Panc1 (cell line): ENCODE results near the gene PLCXD1. TPM values are rescaled to one million over a fixed set of nuclear protein-coding genes. Genes with fewer than 3 reads are reported as not detected.

ENCODE experiments used
- ATAC-seq: fragments of 200-7000 bp; cut with Tn5 transposase; 2 replicates; pipeline ENCODE4 v1.9.1; 2020; ENCODE audit warnings: mild to moderate bottlenecking, moderate library complexity
- BruUV-seq: library from RNA; stranded (reverse); fragments of 400-500 nt; replicated peaks from 2 replicates; lab custom pipeline; 2021; lab: Mats Ljungman, UMichigan
- CTCF ChIA-PET: fragments of 300-600 bp; sonication (Branson Sonifier 250); formaldehyde crosslinking; loops from one replicate; lab custom pipeline; 2022; ENCODE audit warnings: antibody characterized with exemption; lab: Charles Lee
- POLR2A ChIA-PET: fragments of 300-600 bp; sonication (Branson Sonifier 250); formaldehyde crosslinking; loops from one replicate; lab custom pipeline; 2022; ENCODE audit warnings: antibody characterized with exemption; lab: Charles Lee
- DNase-seq: peaks from one replicate; pipeline ENCODE4 v3.0.0-alpha.2; 2010; ENCODE audit warnings: low read depth, low spot score
- H3K27ac ChIP-seq: 2 replicates; pipeline ENCODE4 v1.5.1; 2011; ENCODE audit warnings: mild to moderate bottlenecking, low read length, inconsistent platforms
- H3K27me3 ChIP-seq: fragments of 200-500 bp; sonication (Bioruptor generic); 2 replicates; pipeline ENCODE4 v1.6.0; 2014; ENCODE audit warnings: low read length, inconsistent platforms; ENCODE audit not compliant: control insufficient read depth, insufficient read depth
- H3K36me3 ChIP-seq: fragments of 200-500 bp; sonication (Bioruptor generic); 2 replicates; pipeline ENCODE4 v1.5.1; 2014; ENCODE audit warnings: inconsistent platforms, mild to moderate bottlenecking, low read length, moderate library complexity; ENCODE audit not compliant: control insufficient read depth, insufficient read depth
- H3K4me1 ChIP-seq: 2 replicates; pipeline ENCODE4 v1.5.1; 2011; ENCODE audit warnings: inconsistent platforms, mild to moderate bottlenecking, low read length, moderate library complexity; ENCODE audit not compliant: control insufficient read depth, insufficient read depth
- H3K4me3 ChIP-seq, 2 experiments: 2 replicates each; pipeline ENCODE4 v1.5.1; 2011 to 2012; ENCODE audit warnings: low read depth in 2 of 2, low read length in 2 of 2, mild to moderate bottlenecking in 2 of 2, inconsistent platforms in 1 of 2, moderate library complexity in 1 of 2
- H3K9me3 ChIP-seq: fragments of 200-500 bp; sonication (Bioruptor generic); 2 replicates; pipeline ENCODE4 v1.5.1; 2014; ENCODE audit warnings: low read depth, mild to moderate bottlenecking, inconsistent platforms, low read length, moderate library complexity; ENCODE audit not compliant: control insufficient read depth, insufficient read depth
- POLR2AphosphoS5 ChIP-seq: IDR thresholded peaks from 2 replicates; pipeline ENCODE4 v1.6.1; 2012; ENCODE audit warnings: mild to moderate bottlenecking, low read depth, low read length, moderate library complexity
- REST ChIP-seq, 2 experiments: IDR thresholded peaks; 2 replicates each; pipeline ENCODE4 v1.6.1; 2011 to 2012; ENCODE audit warnings: low read depth in 2 of 2, control low read depth in 1 of 2, low read length in 1 of 2, mild to moderate bottlenecking in 1 of 2, moderate library complexity in 1 of 2; ENCODE audit not compliant: insufficient read depth in 1 of 2
- SIN3A ChIP-seq: IDR thresholded peaks from 2 replicates; pipeline ENCODE4 v1.6.1; 2012; ENCODE audit warnings: low read depth, mild to moderate bottlenecking, low read length, moderate library complexity, borderline replicate concordance; ENCODE audit not compliant: insufficient read depth
- TCF7L2 ChIP-seq: IDR thresholded peaks from 2 replicates; pipeline ENCODE4 v1.6.1; 2011; ENCODE audit warnings: mild to moderate bottlenecking, low read depth, low read length, inconsistent platforms
- in situ Hi-C: cut with HindIII; loops from 2 replicates; pipeline ENCODE4 v1.10.0; 2016; ENCODE audit warnings: low sequenced_read_pairs, low pct_unique_long_range_greater_than_20kb
- intact Hi-C: fragments of 100-400 bp; cut with micrococcal nuclease; formaldehyde crosslinking; loops from one replicate; pipeline ENCODE4 v1.10.0; 2022; ENCODE audit not compliant: unreplicated experiment
- total RNA-seq: library from RNA; stranded (reverse); gene quantifications from one replicate; pipeline ENCODE4 v1.2.1, GENCODE V29; 2021; ENCODE audit not compliant: unreplicated experiment
- TF ChIP-seq, protein P1 (sequence below): fragments of 450-650 bp; IDR thresholded peaks from 2 replicates; pipeline ENCODE4 v1.5.1; 2017; ENCODE audit warnings: mild to moderate bottlenecking

The PLCXD1 gene
- total RNA-seq, 1 experiment from 2014 or later = 54.9 TPM

DNA sequence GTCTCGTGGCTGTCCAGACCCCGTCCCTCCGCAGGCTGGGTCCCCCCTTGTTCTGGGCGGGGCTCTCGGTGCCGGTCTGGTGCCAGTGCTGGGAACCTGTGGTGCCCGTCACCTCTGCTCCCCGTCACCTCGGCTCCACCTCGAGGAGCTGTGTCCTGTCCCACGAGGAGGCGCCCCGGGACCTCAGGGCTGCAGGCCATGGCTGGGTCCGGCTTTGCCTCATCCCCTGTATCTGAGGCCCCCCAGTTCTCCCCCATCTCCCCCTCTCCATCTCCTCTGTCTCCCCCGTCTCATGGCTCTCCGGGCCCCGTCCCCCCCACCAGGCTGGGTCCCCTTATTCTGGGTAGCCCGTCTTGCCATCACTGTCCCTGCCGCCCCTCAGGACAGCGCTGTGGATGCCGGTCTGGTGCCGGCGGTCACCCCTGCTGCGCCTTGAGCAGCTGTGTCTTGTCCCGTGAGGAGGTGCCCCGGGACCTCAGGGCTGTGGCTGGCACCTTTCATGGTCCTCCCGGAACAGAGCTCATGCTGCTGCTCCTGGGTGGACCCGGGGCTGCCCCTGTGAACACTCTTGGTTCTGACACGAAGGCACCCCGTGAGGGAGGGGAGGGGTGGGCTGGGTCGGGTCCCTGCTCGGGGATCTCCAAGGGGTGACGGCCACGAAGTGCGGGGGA, 50.8 kb downstream of the PLCXD1 start:
- no peak overlapping the region for H3K27ac ChIP-seq
- in situ Hi-C loops (no loop called here), intact Hi-C loops (no loop called here)
- no peaks in the 10 kb centered on the region for H3K4me1 ChIP-seq
- ATAC-seq = no peak
- ChIA-PET POLR2A (no interaction called here), CTCF (no interaction called here)
- no TSS peak for BruUV-seq
- no peaks in the 10 kb centered on the region for H3K9me3 ChIP-seq
- H3K4me3 ChIP-seq = no peak overlapping the region
- H3K36me3 ChIP-seq = no peaks in the 10 kb centered on the region
- TF ChIP-seq POLR2AphosphoS5 = no peak
- no peak for TF ChIP-seq SIN3A
- TF ChIP-seq REST (IDR thresholded peaks at IDR 0.05; ENCODE audit: insufficient read depth in 1 of 2, low read depth in 2 of 2, low read length in 1 of 2) = no peak
- TF ChIP-seq, protein P1, sequence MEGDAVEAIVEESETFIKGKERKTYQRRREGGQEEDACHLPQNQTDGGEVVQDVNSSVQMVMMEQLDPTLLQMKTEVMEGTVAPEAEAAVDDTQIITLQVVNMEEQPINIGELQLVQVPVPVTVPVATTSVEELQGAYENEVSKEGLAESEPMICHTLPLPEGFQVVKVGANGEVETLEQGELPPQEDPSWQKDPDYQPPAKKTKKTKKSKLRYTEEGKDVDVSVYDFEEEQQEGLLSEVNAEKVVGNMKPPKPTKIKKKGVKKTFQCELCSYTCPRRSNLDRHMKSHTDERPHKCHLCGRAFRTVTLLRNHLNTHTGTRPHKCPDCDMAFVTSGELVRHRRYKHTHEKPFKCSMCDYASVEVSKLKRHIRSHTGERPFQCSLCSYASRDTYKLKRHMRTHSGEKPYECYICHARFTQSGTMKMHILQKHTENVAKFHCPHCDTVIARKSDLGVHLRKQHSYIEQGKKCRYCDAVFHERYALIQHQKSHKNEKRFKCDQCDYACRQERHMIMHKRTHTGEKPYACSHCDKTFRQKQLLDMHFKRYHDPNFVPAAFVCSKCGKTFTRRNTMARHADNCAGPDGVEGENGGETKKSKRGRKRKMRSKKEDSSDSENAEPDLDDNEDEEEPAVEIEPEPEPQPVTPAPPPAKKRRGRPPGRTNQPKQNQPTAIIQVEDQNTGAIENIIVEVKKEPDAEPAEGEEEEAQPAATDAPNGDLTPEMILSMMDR = no peak
- TF ChIP-seq TCF7L2 = no peak
- H3K27me3 ChIP-seq = no peaks in the 10 kb centered on the region
- no peak for DNase-seq

- Histone ChIP-seq H3K4me3 (no peak overlapping the region), H3K27me3 (no peaks in the 10 kb centered on the region), H3K9me3 (no peaks in the 10 kb centered on the region), H3K4me1 (no peaks in the 10 kb centered on the region), H3K36me3 (no peaks in the 10 kb centered on the region), H3K27ac (no peak overlapping the region)
- in situ Hi-C loops = no loop called here
- no peak for ATAC-seq
- no TSS peak for BruUV-seq
- no peak for DNase-seq
- TF ChIP-seq TCF7L2 (no peak), SIN3A (no peak), REST (IDR thresholded peaks at IDR 0.05; ENCODE audit: insufficient read depth in 1 of 2, low read depth in 2 of 2, low read length in 1 of 2) (no peak), POLR2AphosphoS5 (no peak)
- TF ChIP-seq, protein P1 = no peak
- CTCF ChIA-PET = no interaction called here
- intact Hi-C loops = no loop called here
- POLR2A ChIA-PET = no interaction called here
Measured at GRCh38 chrX:332496-332860, 51.3 kb downstream of the PLCXD1 start.
